Measurements from ENCODE around the gene SLC34A1.

- TF ChIP-seq, protein P1, sequence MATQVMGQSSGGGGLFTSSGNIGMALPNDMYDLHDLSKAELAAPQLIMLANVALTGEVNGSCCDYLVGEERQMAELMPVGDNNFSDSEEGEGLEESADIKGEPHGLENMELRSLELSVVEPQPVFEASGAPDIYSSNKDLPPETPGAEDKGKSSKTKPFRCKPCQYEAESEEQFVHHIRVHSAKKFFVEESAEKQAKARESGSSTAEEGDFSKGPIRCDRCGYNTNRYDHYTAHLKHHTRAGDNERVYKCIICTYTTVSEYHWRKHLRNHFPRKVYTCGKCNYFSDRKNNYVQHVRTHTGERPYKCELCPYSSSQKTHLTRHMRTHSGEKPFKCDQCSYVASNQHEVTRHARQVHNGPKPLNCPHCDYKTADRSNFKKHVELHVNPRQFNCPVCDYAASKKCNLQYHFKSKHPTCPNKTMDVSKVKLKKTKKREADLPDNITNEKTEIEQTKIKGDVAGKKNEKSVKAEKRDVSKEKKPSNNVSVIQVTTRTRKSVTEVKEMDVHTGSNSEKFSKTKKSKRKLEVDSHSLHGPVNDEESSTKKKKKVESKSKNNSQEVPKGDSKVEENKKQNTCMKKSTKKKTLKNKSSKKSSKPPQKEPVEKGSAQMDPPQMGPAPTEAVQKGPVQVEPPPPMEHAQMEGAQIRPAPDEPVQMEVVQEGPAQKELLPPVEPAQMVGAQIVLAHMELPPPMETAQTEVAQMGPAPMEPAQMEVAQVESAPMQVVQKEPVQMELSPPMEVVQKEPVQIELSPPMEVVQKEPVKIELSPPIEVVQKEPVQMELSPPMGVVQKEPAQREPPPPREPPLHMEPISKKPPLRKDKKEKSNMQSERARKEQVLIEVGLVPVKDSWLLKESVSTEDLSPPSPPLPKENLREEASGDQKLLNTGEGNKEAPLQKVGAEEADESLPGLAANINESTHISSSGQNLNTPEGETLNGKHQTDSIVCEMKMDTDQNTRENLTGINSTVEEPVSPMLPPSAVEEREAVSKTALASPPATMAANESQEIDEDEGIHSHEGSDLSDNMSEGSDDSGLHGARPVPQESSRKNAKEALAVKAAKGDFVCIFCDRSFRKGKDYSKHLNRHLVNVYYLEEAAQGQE (tag by site-specific recombination; IDR thresholded peaks at IDR 0.05), result no peak
- TF ChIP-seq ZNF398 (tag by site-specific recombination; IDR thresholded peaks at IDR 0.05) (no peak), ZNF513 (tag by site-specific recombination; IDR thresholded peaks at IDR 0.05) (no peak), ZBTB1 (tag by site-specific recombination; IDR thresholded peaks at IDR 0.05) (no peak), ZNF274 (IDR thresholded peaks at IDR 0.05; ENCODE audit: low read length) (no peak), ZNF274 (tag by site-specific recombination; IDR thresholded peaks at IDR 0.05; ENCODE audit: borderline replicate concordance) (no peak), MYNN (tag by site-specific recombination; IDR thresholded peaks at IDR 0.05; ENCODE audit: borderline replicate concordance) (no peak), ZNF138 (tag by site-specific recombination; IDR thresholded peaks at IDR 0.05; ENCODE audit: borderline replicate concordance) (no peak), TCF7L2 (IDR thresholded peaks at IDR 0.05; ENCODE audit: borderline replicate concordance, low read depth, low read length) (no peak), ZNF449 (tag by site-specific recombination; IDR thresholded peaks at IDR 0.05) (no peak), ZNF48 (tag by site-specific recombination; IDR thresholded peaks at IDR 0.05) (no peak), ZNF121 (tag by site-specific recombination; IDR thresholded peaks at IDR 0.05) (no peak), ZFP69B (tag by site-specific recombination; IDR thresholded peaks at IDR 0.05) (no peak)
- TF ChIP-seq, protein P2, sequence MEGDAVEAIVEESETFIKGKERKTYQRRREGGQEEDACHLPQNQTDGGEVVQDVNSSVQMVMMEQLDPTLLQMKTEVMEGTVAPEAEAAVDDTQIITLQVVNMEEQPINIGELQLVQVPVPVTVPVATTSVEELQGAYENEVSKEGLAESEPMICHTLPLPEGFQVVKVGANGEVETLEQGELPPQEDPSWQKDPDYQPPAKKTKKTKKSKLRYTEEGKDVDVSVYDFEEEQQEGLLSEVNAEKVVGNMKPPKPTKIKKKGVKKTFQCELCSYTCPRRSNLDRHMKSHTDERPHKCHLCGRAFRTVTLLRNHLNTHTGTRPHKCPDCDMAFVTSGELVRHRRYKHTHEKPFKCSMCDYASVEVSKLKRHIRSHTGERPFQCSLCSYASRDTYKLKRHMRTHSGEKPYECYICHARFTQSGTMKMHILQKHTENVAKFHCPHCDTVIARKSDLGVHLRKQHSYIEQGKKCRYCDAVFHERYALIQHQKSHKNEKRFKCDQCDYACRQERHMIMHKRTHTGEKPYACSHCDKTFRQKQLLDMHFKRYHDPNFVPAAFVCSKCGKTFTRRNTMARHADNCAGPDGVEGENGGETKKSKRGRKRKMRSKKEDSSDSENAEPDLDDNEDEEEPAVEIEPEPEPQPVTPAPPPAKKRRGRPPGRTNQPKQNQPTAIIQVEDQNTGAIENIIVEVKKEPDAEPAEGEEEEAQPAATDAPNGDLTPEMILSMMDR (tag by site-specific recombination; IDR thresholded peaks at IDR 0.05), result no peak
These were observed 39.3 kb upstream of the SLC34A1 start for GRCh38 chr5:177344891-177345290.

Measured in HEK293 (cell line).